Mesothelial cell of epicardium (in vitro differentiated cells): ENCODE results near the gene FOLR2. TPM values are rescaled to one million over a fixed set of nuclear protein-coding genes. Genes with fewer than 3 reads are reported as not detected.

Experiments
- DNase-seq, 2 experiments: peaks; one replicate each; pipeline ENCODE4 v3.0.0; 2021; ENCODE audit warnings: low spot score in 2 of 2; ENCODE audit not compliant: unreplicated experiment in 2 of 2
- H3K27ac Mint-ChIP-seq: 2 replicates; pipeline ENCODE4 v1.8.0; 2021; ENCODE audit warnings: mixed read lengths
- H3K27me3 Mint-ChIP-seq: 2 replicates; pipeline ENCODE4 v1.8.0; 2021; ENCODE audit warnings: low read depth, mixed read lengths
- H3K36me3 Mint-ChIP-seq: 2 replicates; pipeline ENCODE4 v1.8.0; 2021; ENCODE audit warnings: mixed read lengths
- H3K4me1 Mint-ChIP-seq: 2 replicates; pipeline ENCODE4 v1.8.0; 2021; ENCODE audit warnings: mixed read lengths
- H3K4me3 Mint-ChIP-seq: 2 replicates; pipeline ENCODE4 v1.8.0; 2021; ENCODE audit warnings: mild to moderate bottlenecking, moderate library complexity, mixed read lengths
- H3K9me3 Mint-ChIP-seq: 2 replicates; pipeline ENCODE4 v1.8.0; 2021; ENCODE audit warnings: mixed read lengths
- CTCF ChIP-seq: fragments of 200-600 bp; sonication (generic); IDR thresholded peaks from one replicate; pipeline ENCODE4 v1.5.0; 2021; ENCODE audit warnings: antibody characterized with exemption; ENCODE audit not compliant: unreplicated experiment
- total RNA-seq: library from RNA; stranded (reverse); gene quantifications from 3 replicates; pipeline ENCODE4 v1.2.1, GENCODE V29; 2021

The FOLR2 gene
- total RNA-seq, 1 donor from 2014 or later: not detected

GRCh38 chr11:72238040-72238450 lies 21.5 kb downstream of the FOLR2 start:
- H3K27ac Mint-ChIP-seq: no peak overlapping the region

GRCh38 chr11:72238492-72239312 lies 22.1 kb downstream of the FOLR2 start:
- Mint-ChIP-seq H3K27me3 (peaks cover 52% of the 10 kb centered on the region), H3K4me1 (peaks cover 19% of the 10 kb centered on the region), H3K9me3 (no peaks in the 10 kb centered on the region), H3K36me3 (peaks cover 23% of the 10 kb centered on the region), H3K27ac (no peak overlapping the region), H3K4me3 (peak overlapping the region; percentile 69)
- DNase-seq: no peak
- TF ChIP-seq CTCF: no peak

More at GRCh38 chr11:72238040-72238450, 21.5 kb downstream of the FOLR2 start:
- Mint-ChIP-seq H3K9me3 (no peaks in the 10 kb centered on the region), H3K4me1 (peaks cover 16% of the 10 kb centered on the region), H3K4me3 (no peak overlapping the region), H3K27me3 (peaks cover 45% of the 10 kb centered on the region), H3K36me3 (peaks cover 28% of the 10 kb centered on the region)
- TF ChIP-seq CTCF: peak; percentile 62
- DNase-seq: peak in 1 of 2 experiments; percentile 72

GRCh38 chr11:72239313-72239848 lies 22.8 kb downstream of the FOLR2 start:
- no peak for DNase-seq
- TF ChIP-seq CTCF: no peak
- Mint-ChIP-seq H3K36me3 (peaks cover 17% of the 10 kb centered on the region), H3K27me3 (peaks cover 52% of the 10 kb centered on the region), H3K9me3 (no peaks in the 10 kb centered on the region), H3K27ac (peak overlapping the region; percentile 66), H3K4me3 (peak overlapping the region; percentile 69), H3K4me1 (peaks cover 20% of the 10 kb centered on the region)

GRCh38 chr11:72239849-72240460 lies 23.4 kb downstream of the FOLR2 start:
- no peaks in the 10 kb centered on the region for H3K9me3 Mint-ChIP-seq

More at GRCh38 chr11:72239849-72240460, 23.4 kb downstream of the FOLR2 start:
- no peak for DNase-seq
- TF ChIP-seq CTCF: no peak
- Mint-ChIP-seq H3K4me3 (peak overlapping the region; percentile 67), H3K27me3 (peaks cover 52% of the 10 kb centered on the region), H3K27ac (no peak overlapping the region), H3K4me1 (peaks cover 25% of the 10 kb centered on the region), H3K36me3 (peaks cover 12% of the 10 kb centered on the region)
